HCT116 (cell line): Measurements from ENCODE around the gene PVALEF.

ENCODE experiments used
- CTCF ChIP-seq, 3 experiments: fragments of 200-600 bp in 1 of 3; sonication (generic) in 1 of 3; IDR thresholded peaks in 2 of 3; conservative IDR thresholded peaks in 1 of 3; 2 replicates each; pipeline ENCODE4 v1.5.1; 2012 to 2017; ENCODE audit warnings: low read depth in 2 of 3, low read length in 2 of 3, antibody characterized with exemption in 1 of 3, borderline replicate concordance in 1 of 3, control low read depth in 1 of 3, mild to moderate bottlenecking in 1 of 3, mixed read lengths in 1 of 3, mixed run types in 1 of 3, moderate library complexity in 1 of 3; ENCODE audit not compliant: insufficient read depth in 1 of 3
- ELF1 ChIP-seq: IDR thresholded peaks from 2 replicates; pipeline ENCODE4 v1.6.1; 2012; ENCODE audit warnings: low read depth, borderline replicate concordance
- EZH2 ChIP-seq: fragments of 200-600 bp; sonication (generic); IDR thresholded peaks from 2 replicates; pipeline ENCODE4 v1.6.1; 2017; ENCODE audit warnings: antibody characterized with exemption, mixed run types
- JUND ChIP-seq: IDR thresholded peaks from 2 replicates; pipeline ENCODE4 v1.6.1; 2012
- POLR2A ChIP-seq: IDR thresholded peaks from 2 replicates; pipeline ENCODE4 v1.7.0; 2011; ENCODE audit warnings: borderline replicate concordance; ENCODE audit not compliant: insufficient read depth, insufficient read length; ENCODE audit errors: extremely low read depth
- POLR2AphosphoS5 ChIP-seq: IDR thresholded peaks from 2 replicates; pipeline ENCODE4 v1.6.1; 2011; ENCODE audit warnings: mild to moderate bottlenecking, low read depth, low read length, moderate library complexity
- RAD21 ChIP-seq: IDR thresholded peaks from 2 replicates; pipeline ENCODE4 v1.6.1; 2012; ENCODE audit warnings: low read depth, mild to moderate bottlenecking
- TF ChIP-seq, protein P1 (sequence below): IDR thresholded peaks from 2 replicates; pipeline ENCODE4 v1.6.1; 2012

GRCh38 chr17:81167638-81168037, 2.3 kb downstream of the PVALEF start:
- no peak for TF ChIP-seq POLR2AphosphoS5
- TF ChIP-seq POLR2A = no peak
- TF ChIP-seq JUND = no peak
- TF ChIP-seq EZH2 = no peak
- TF ChIP-seq CTCF (IDR thresholded peaks at IDR 0.05 in 2 of 3, conservative IDR thresholded peaks at IDR 0.05 in 1 of 3; ENCODE audit: borderline replicate concordance in 1 of 3, insufficient read depth in 1 of 3, low read depth in 2 of 3, low read length in 2 of 3) = no peak
- no peak for TF ChIP-seq RAD21
- TF ChIP-seq ELF1 = no peak
- TF ChIP-seq, protein P1, sequence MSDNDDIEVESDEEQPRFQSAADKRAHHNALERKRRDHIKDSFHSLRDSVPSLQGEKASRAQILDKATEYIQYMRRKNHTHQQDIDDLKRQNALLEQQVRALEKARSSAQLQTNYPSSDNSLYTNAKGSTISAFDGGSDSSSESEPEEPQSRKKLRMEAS = no peak
